HG03354 (cell line): ENCODE measurements around the gene ATF5.
"Not testable (repeated sequence)": the region's sequence is repeated elsewhere in the genome, so short reads cannot be mapped to it uniquely, and the experiment has no call there.

Experiments
- ATAC-seq: cut with Tn5 transposase; IDR thresholded peaks from one replicate; pipeline ENCODE4 v1.9.1; 2021; ENCODE audit warnings: mild to moderate bottlenecking; ENCODE audit not compliant: unreplicated experiment, poor library complexity, severe bottlenecking

ATF5 gene

DNA sequence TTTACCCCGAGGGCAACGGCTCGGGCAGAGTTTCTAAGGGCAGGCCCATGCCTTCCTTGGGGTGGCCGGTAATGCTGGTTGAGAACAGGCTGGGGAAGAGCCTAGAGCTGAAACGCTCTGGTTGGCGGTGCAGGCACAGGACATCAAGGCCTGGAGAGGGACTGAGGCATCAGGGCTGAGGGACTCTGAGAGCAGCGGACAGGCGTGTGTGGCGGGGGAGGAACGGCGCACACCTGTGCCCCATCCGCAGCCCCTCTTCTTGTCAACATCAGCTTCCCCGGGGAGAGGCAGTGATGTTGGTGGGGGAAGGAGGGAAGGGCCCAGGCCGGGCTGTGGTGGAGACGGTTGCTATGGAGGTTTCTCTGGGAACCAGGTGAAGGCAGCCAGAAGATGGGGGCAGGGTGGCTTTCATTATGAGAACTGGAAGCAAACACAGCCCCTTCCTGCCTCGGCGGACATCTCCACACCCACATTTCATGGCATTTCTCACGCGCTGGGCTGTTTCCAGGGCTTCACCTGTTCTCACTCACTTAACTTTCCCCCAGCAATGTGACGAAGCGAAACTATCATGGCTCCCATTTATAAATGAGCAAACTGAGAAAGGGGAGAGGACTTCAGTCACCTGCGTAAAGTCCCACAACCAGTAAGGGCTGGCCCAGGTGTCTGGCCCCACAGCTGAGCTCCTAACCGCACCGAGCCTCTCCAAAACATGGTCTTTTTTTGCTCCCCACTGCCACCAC lies 8.2 kb upstream of the ATF5 start:
- no peak for ATAC-seq

DNA sequence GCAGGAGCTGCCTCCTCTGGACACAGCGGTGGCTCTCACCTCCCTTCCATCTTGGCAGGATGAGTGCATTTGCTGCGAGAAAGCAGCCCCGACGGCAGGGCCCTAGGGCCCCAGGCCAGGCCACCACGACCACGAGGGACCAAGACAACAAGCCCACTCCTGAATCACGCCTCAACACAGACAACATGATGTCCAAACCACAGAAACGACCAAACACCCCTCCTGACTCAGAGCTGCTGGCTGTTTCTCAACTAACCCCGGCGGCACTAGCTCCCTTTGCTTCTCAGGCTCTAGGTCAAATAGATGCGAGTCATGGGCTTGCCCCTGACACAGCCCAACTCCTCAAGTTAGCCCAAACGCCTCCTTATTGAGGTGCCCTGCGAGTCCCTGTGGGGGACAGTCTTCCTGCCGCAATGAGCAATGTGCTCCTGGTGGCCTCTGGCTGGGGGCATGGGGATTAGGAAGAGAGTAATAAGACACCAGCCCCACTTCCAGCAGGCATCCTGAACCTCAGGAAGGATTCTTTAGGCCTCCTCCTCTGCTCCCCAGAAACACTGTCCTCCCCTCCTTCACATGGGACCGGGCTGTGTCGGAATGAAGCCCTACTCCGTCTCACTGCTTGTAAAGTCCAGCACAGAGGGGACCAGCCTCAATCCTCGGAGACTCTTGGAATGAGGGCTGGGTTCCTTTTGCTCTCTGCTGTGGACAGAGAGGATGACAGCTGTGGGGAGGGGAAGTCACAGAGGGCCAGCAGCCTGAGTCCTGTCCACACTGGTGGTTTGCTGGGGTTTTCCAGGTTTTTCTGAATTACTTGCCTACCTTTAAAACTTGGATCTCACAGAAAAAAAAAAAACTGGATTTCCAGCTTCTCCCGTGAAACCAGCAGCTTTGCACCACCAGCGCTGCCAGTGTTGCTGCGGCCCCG lies 6.9 kb upstream of the ATF5 start:
- ATAC-seq: no peak

DNA sequence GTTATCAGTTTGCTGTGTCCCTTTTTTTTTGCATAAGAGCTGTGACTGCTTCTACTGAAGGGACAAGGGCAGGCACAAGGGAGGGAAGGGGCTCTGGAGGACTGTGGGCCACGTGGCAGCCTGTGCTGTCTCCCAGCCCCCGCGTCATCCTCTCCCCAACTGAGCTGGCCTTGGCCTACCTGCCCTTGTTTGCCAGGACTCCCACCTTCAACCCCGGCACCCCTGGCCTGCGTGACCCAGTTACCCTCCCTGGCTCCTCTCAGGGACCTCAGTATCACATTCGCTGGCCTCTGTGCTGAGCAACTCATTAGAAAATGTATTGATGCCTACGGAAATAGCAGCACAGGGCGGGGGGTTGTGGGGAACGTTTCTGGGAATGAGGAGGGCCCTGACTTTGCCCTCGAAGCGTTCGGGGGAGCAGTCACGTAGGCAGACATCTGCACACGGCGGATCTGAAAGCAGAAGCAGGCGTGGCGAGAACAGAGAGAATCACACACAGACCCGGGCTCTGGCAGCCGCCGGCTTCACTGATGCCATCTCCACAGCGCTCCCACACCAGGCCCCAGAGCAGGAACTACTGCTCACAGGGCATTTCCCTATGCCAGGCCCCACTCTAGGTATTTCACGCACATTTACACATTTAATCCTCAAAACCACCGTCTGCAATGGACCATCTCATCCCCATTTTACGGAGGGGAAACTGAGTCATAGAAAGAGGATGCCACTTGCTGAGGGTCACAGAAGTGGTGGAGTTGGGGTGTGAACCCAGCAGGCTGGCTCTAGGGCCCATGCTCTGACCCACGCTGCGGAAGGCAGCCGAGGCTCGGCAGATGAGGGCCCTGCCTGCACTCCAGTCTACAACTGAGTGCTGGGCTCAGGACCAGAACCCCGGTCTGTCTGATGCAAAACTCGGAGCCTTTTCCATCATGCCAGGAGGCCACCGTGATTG lies 5.7 kb upstream of the ATF5 start:
- ATAC-seq: no peak

DNA sequence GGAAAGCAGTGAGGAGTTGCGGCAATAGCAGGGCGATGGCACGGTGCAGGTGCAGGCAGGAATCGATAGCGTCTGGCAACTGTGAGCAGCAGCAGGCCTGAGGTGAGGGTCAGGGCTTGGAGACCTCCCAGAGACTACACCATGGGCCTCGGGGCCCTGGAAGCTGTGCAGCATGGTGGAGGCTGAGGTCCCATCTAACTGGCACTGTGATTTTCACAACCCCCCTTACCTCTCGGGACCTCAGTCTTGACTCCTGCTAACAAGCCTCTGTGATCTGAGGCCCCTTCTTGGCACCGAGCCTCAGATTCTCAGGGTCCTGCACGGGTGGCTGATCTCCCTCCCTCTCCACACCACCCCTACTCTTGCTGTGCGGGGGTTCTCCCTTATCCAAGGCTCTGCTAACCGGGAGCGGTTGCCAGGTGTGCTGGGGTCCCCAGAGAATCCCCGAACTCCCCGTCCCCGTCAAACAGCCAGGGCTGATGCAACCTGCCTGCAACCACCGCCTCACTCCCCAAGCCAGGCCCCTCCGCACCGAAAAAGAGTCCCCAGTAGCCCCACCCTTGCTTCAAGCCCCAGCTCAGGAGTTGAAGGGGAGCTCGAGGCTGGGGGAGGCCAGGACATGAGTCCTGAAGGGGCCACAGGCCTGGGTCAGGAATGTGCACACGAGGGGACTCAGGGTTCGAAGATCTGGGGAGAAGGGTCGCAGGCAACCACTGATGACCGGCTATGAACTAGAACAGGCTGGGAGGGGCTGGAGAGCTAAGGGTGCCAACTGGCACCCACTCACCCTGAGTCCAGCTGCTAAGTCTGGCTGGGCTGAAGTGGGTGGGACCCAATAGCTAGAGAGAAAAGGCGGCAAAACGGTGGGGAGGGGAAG lies 4.8 kb upstream of the ATF5 start:
- no peak for ATAC-seq

DNA sequence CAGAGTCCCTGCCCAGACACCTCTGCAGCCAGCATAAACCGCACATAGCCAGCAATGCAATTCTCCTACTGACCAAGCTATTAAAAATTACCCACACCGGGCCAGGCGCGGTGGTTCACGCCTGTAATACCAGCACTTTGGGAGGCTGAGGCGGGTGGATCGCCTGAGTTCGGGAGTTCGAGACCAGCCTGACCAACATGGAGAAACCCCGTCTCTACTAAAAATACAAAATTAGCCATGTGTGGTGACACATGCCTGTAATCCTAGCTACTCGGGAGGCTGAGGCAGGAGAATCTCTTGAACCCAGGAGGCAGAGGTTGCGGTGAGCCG lies 4.2 kb upstream of the ATF5 start:
- not testable (repeated sequence) for ATAC-seq

DNA sequence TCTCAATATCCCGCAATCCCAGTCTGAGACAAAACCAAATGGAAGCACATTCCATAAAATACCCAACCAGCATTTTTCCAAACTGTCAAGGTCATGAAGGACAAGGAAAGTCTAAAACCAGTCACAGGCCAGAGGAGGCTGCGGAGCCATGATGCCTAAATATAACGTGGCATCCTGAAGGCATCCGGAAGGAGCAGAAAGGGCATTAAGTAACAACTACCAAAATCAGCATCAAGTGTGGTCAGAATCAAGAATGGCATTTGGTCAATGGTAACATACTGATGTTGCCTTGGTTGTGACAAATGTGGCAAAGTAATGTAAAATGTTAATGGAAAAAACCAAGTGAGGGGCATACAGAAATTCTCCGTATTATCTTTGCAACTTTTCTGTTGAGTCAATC lies 3.5 kb upstream of the ATF5 start:
- no peak for ATAC-seq

DNA sequence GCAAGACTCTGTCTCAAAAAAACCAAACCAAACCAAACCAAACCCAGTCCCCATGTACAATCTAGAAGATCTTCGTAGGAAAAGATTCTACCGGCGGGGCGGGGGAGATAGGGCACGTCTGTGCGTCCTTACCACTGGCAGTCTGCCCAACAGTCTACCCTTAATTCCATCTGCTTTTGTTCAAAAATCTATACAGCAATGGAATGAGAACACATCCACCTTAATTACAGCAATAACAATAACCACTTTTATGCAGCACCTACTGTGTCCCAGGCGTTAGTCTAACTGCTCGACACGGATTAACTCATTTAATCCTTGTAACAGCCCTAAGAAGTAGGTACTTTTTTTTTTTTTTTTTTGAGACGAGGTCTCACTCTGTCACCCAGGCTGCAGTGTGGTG lies 2.5 kb upstream of the ATF5 start:
- ATAC-seq: no peak

DNA sequence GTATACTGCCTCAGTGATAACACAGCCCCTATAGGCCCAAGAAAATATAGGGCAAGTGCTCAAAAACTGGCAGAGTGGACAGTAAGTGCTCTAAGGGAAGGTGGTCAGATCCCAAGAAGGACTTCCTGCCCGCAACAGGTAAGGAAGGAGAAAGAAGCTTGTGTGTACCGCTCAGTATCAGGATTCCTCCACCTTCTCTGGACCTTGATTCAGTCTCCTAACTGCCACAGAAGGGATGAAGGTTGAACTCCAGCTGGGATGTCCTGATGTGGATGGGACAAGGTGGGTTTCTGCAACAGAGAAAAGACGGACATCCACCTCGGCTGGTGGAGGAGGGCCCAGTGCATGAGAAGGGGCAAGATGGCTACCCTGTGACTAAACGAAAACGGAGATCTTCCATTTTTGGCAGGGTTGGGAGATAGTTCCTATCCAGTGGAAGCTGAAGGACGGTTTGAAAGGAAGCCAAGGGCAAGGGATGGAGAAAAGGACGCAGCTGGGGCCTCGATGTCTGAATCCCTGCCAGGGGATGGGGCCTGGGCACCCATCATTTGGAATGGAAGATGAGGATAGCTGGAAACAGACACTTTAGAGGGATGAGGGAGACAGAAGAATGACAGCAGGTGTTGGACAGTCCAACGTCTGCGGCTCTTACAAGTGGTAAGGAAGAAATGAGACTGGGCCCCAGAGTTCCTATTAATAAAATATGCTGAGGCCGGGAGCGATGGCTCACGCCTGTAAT lies 1.3 kb upstream of the ATF5 start:
- no peak for ATAC-seq

DNA sequence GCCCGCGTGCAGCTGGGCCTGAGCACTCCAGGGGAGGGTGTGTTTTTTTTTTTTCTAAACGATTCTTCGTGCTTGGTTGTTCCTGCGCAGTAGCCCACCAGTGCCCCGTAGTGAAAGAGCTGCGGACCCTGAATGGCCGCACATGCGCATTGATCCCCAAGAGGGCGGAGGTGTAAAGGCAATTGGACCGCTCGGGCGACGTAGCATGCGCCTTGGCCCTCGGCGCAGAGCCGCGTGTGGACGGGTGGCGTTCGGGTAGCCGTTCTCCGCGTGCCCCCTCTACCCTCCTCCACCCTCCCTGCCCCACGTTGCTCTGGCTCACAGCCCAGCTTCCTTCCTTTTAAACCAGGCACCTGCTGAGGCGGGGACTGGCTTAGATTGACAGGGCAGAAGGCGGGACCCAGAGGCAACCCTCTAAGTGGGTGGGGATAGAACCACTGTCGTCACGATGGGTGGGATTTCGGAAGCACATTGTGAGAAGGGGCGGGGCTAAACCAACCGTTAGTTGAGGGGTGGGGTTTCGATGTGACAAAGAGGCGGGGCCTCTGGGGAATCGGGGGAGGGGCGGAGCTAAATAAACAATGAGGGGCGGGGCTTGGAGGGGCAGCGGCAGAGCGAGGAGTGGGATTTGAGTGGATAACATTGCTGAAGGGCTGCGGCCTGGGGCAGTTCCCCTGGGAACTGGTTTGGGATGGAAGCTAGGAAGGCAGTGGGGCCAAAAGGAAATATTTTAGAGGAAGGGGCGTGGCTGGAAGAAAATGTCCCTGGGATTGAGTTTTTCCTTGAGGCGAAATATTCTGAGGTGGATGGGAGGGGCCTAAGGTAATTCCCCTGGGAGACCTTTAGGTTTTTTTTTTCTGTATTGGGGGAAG lies 842 bp downstream of the ATF5 start:
- peak; percentile 73 for ATAC-seq

DNA sequence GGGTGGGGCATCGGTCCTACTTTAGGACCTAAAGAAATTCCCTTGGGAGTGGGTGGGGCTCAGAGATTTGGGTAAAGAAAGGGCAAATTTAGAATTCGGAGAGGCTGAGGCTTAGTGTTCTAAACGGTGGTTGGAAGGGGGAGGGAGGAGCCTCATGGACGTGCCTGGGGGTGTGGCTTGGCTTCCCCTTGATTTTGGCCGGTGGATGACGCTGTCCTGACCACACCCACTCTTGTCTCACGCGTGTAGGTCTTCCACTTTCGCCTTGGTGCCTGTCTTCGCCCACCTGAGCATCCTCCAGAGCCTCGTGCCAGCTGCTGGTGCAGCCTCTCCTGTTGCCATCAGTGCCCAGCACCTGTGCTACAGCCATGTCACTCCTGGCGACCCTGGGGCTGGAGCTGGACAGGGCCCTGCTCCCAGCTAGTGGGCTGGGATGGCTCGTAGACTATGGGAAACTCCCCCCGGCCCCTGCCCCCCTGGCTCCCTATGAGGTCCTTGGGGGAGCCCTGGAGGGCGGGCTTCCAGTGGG lies 1.5 kb downstream of the ATF5 start:
- ATAC-seq: no peak

DNA sequence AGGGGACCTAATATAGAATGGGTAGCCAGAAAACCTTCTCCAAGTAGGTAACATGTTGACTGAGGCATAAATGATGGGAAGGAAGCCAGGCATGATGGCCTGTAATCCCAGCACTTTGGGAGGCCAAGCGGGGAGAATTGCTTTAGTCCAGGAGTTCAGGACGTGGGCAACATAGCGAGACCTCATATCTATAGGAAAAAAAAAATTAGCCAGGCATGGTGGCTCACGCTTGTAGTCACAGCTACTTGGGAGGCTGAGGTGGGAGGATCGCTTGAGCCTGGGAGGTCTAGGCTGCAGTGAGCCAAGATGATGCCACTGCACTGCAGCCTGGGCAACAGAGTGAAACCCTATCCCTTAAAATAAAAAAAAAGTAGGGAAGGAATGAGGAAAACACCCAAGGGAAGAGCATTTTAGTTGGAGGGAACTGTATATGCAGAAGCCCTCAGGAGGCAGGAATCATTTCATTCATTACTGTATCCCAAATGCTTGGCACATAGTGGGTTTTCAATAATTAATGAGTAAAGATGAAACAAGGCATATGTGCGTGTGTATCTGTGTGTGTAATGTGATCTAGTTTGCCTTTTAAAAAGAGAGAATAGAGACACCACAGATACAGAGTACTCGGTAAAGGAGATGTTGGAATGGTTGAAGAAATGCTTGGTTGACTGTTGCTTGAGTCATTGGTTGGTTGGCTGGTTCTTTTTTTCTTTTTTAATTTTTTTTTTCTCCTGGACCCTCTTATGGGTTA lies 2.5 kb downstream of the ATF5 start:
- ATAC-seq: no peak

DNA sequence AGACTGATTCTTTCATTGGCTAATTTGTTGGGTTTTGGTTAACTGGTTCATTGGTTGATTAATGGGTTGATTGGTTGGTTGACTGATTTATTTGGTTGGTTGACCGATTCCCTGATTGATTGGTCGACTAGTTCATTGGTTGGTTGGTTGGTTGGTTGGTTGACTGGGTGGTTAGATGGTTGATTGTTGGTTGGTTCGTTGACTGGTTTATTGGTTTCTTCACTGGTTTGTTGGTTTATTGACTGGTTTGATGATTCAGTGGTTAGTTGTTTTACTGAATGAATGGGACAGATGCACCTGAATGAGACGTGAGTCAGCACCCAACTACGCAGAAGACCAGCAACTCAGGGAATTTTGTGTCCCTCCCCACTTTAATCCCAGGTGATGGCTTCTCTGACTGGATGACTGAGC lies 3.0 kb downstream of the ATF5 start:
- no peak for ATAC-seq

DNA sequence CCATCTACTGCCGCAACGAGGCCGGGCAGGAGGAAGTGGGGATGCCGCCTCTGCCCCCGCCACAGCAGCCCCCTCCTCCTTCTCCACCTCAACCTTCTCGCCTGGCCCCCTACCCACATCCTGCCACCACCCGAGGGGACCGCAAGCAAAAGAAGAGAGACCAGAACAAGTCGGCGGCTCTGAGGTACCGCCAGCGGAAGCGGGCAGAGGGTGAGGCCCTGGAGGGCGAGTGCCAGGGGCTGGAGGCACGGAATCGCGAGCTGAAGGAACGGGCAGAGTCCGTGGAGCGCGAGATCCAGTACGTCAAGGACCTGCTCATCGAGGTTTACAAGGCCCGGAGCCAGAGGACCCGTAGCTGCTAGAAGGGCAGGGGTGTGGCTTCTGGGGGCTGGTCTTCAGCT lies 3.7 kb downstream of the ATF5 start:
- ATAC-seq: no peak

DNA sequence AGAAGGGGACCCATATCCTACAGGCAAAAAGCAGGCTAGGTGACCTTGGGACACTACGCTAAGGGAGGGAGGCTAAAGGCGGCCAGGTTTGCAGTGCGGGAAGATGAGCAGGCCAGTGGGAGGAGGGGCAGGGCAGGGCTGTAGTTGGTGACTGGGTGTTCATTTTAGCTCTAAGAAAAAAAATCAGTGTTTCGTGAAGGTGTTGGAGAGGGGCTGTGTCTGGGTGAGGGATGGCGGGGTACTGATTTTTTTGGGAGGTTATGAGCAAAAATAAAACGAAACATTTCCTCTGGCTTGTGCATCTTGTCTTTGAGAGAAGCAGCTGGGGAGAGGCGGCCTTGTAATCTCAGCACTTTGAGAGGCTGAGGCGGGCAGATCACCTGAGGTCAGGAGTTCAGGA lies 4.6 kb downstream of the ATF5 start:
- ATAC-seq: no peak

DNA sequence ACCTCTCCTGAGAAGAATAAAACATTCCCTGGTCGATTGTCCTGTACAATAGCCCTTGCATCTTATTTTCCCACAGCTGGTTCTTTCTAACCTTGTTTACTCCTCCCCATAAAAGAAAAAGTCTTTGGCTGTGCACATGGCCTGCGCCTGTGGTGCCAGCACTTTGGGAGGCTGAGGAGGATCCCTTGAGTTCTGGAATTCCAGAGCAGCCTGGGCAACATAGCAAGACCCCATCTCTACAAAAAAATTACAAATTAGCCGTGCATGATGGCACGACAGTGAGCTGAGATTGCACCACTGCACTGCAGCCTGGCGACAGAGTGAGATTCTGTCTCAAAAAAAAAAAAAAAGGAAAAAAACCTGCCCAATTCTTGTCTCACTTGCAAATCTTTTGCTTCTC lies 7.5 kb downstream of the ATF5 start:
- ATAC-seq: no peak

DNA sequence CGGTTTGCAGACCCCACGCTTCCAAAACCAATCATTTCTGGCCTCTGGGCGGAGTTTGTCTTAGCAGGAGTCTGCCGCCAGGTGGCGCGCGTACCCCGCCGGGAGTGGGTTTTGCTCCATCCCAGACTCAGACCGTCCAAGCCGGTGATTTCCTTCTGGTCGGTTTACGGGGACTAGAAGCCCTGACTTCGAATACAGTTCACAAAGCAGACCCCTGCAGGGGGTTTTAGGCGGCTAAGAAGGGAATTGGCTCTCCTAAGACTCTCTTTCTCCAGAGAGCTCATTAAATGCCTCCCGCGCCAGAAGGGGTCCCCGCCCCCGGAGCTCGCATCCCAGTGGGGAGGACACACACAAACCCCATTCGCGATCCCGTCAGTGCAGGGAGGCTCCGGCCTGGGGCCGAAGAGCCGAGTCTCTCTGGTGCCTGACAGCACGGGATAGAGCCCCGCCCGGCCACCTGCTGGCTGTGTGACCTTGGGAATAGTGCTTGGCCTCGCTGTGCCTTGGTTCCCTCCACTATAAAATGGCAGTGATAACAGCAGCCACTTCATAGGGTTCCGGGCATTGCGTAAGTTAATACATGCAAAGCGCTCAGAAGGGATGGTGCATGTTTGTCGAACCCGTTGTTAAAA lies 8.9 kb downstream of the ATF5 start:
- ATAC-seq: no peak
